Measurements from ENCODE around the gene YJU2.

YJU2 gene

DNA sequence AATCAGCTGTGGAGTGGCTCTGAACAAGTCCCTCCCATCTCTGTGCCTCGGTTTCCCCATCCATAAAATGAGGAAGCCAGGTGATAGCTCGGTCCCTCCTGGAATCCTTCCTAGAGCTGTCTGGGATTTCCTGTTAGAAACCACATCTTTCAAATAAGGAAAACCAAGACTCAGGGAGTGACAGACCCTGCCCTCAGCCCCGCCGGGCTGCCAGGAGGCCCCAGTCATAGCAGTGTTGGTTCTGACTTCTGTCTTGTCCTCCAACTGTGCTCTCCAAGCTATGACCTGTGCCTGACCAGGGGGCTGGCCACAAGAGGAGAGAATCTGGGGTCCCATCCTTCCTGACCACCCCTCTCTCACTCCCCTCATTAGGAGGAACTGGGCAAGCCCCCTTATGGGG lies 31.1 kb downstream of the YJU2 start:
- TF ChIP-seq, protein P1, sequence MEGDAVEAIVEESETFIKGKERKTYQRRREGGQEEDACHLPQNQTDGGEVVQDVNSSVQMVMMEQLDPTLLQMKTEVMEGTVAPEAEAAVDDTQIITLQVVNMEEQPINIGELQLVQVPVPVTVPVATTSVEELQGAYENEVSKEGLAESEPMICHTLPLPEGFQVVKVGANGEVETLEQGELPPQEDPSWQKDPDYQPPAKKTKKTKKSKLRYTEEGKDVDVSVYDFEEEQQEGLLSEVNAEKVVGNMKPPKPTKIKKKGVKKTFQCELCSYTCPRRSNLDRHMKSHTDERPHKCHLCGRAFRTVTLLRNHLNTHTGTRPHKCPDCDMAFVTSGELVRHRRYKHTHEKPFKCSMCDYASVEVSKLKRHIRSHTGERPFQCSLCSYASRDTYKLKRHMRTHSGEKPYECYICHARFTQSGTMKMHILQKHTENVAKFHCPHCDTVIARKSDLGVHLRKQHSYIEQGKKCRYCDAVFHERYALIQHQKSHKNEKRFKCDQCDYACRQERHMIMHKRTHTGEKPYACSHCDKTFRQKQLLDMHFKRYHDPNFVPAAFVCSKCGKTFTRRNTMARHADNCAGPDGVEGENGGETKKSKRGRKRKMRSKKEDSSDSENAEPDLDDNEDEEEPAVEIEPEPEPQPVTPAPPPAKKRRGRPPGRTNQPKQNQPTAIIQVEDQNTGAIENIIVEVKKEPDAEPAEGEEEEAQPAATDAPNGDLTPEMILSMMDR (conservative IDR thresholded peaks at IDR 0.05; ENCODE audit: low read depth): no peak
- no peak overlapping the region for H3K27ac ChIP-seq
- ChIA-PET CTCF (interaction anchor here (0.9 kb wide), 1 partner anchor 13 kb away, joined by 3 read pairs; no protein-coding TSS in a partner anchor), POLR2A (ENCODE audit: low non-redundant PET) (no interaction called here)
- no peak for DNase-seq (ENCODE audit: low spot score)

DNA sequence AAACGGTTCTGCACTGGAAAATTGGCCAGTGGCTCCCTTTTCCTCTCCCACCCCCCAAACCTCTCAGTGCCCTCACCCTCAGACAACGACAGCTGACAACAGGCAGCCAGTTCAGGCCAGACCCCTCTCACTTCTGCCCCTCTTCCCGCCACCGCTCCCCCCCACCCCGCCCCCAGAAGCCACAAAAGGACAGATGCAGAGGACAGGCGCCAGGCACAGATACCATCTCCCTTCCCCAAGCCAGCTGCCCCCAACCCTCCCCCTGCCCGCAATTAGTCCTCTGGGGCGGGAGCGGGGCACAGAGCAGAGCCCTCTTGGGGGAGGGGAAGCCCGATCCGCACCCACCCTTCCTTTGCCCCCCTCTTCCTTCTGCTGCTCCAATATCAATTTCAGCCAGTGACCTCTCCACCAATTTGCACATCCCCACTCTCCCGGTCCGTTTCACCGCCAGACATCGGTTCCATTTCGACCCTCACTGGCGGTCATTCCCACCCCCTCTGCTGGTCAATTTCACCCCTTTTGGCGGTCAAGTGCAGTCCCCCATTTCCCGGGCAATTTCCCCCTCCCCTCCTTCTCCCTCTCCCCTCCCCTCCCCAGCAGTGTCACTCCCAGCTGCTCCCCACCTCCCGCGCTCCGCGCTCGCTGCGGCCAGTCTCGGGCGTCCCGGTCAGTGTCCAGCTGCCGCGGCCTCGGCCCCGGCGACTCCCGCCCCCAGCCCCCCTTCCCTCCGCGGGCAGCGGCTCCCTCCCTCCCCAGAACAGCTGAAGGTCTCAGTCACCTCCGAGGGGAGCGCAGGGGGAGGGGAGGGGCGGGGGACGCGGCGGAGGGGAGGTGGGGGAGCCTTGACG lies 31.8 kb downstream of the YJU2 start, which contains the start of gene SHD:
Gene SHD (plus strand): TSS at position 848 of the 848 bp plus-strand sequence. CDS start 798 bp downstream, outside the sequence.
- H3K27ac ChIP-seq: no peak within 1 kb of the TSS
- ChIA-PET CTCF (interaction anchor here (0.7 to 0.9 kb wide), 2 partner anchors 14 to 33 kb away, joined by 3 to 5 read pairs; no protein-coding TSS in a partner anchor), POLR2A (ENCODE audit: low non-redundant PET) (no interaction called here)
- TF ChIP-seq, protein P1 (conservative IDR thresholded peaks at IDR 0.05; ENCODE audit: low read depth): no peak
- no peak for DNase-seq (ENCODE audit: low spot score)

DNA sequence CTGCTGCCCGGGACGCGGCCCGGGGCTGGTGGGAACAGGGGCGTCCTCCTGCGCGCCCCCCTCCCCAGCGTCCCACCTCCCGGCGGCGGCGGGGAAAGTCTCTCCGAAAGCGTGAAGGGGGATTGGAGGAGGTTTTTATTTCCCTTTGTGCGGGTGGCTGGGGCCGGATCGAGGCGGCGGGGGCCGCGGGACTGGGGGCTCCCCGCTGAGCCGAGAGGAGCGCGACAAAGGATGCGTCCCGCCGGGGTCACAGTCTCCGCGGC lies 32.3 kb downstream of the YJU2 start:
- POLR2A ChIA-PET (ENCODE audit: low non-redundant PET): no interaction called here
- no peak overlapping the region for H3K27ac ChIP-seq
- TF ChIP-seq, protein P1 (conservative IDR thresholded peaks at IDR 0.05; ENCODE audit: low read depth): no peak
- CTCF ChIA-PET: interaction anchor here (0.6 to 0.7 kb wide), 2 partner anchors 34 to 850 kb away, joined by 4 to 5 read pairs; no protein-coding TSS in a partner anchor
- no peak for DNase-seq (ENCODE audit: low spot score)

DNA sequence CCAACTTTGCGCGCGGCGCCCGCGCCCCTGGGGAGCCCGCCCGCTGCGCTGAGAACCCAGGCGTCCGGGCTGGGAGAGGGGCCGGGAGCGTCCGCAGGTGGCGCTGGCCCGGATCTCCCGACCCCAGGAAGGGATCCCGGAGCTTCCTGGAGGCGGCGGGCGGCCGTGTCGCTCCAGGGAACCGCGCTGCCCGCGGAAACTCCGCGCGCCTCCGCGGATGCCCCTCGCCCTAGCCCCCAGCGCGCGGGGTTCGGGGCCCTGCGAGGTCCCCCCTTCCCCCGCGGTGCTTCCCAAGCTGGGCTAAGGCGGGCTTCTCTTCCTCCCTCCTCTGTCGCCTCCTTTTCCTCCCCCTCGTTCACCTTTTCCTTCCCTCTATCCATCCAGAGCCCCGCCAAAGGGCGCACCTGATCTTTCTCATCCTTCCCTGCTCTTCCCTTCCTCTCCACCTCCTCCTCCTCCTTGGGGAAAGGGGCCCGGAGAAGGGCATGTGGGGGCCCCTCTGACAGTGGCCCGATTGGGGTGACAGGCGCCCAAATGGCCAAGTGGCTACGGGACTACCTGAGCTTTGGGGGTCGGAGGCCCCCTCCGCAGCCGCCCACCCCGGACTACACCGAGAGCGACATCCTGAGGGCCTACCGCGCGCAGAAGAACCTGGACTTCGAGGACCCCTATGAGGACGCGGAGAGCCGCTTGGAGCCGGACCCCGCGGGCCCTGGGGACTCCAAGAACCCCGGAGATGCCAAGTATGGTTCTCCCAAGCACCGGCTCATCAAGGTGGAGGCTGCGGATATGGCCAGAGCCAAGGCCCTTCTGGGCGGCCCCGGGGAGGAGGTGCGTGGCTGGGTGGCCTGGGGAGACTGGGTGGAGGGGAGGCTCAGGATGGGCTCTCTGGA lies 32.9 kb downstream of the YJU2 start:
- DNase-seq (ENCODE audit: low spot score): no peak
- CTCF ChIA-PET: interaction anchor here (0.5 to 0.6 kb wide), 3 partner anchors 245 to 850 kb away, joined by 3 to 4 read pairs (median 3); no protein-coding TSS in a partner anchor
- POLR2A ChIA-PET (ENCODE audit: low non-redundant PET): no interaction called here
- TF ChIP-seq, protein P1 (conservative IDR thresholded peaks at IDR 0.05; ENCODE audit: low read depth): no peak
- no peak overlapping the region for H3K27ac ChIP-seq

DNA sequence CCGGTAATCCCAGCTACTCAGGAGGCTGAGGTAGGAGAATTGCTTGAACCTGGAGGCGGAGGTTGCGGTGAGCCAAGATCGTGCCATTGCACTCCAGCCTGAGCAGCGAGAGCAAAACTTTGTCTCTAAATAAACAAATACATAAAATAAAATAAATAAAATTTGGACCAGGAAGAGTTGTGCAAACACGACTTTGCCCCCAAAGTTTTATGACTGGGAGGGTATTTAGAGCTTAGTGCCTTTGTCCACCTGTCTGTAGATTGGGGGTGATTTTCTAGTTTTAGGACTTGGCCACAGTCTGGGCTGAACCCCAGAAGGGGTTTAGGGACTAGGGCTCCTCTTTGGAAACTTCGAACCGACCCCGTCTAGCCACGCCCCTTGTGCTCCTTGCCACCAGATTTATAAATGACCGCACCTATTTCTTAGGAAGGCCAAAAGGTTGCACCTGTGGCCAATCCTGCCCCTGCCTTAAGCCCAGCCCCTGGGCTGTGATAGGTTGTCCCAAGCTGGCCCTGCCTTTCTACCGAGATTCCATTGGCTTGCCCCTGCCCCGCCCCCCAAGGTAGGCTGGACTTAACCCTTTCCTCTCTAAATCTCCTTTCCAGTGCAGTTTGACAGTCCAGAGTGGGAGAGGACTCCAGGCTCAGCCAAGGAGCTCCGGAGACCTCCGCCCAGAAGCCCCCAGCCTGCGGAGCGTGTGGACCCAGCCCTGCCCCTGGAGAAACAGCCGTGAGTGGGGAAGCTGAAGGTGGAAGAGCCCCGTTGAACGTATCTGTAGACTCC lies 37.5 kb downstream of the YJU2 start:
- ChIA-PET CTCF (interaction anchor here (0.8 to 1.2 kb wide), 2 partner anchors 17 to 68 kb away, joined by 3 to 4 read pairs; no protein-coding TSS in a partner anchor), POLR2A (ENCODE audit: low non-redundant PET) (no interaction called here)
- TF ChIP-seq, protein P1 (conservative IDR thresholded peaks at IDR 0.05; ENCODE audit: low read depth): no peak
- no peak overlapping the region for H3K27ac ChIP-seq
- DNase-seq (ENCODE audit: low spot score): peak; percentile 88
